Measurements from ENCODE around the gene STAP2.
"Not testable (repeated sequence)": the region's sequence is repeated elsewhere in the genome, so short reads cannot be mapped to it uniquely, and the experiment has no call there.

The STAP2 gene

GRCh38 chr19:4357921-4358326 is 19.3 kb upstream of the STAP2 start:
- no peak for DNase-seq (ENCODE audit: low read depth in 2 of 2)

DNA sequence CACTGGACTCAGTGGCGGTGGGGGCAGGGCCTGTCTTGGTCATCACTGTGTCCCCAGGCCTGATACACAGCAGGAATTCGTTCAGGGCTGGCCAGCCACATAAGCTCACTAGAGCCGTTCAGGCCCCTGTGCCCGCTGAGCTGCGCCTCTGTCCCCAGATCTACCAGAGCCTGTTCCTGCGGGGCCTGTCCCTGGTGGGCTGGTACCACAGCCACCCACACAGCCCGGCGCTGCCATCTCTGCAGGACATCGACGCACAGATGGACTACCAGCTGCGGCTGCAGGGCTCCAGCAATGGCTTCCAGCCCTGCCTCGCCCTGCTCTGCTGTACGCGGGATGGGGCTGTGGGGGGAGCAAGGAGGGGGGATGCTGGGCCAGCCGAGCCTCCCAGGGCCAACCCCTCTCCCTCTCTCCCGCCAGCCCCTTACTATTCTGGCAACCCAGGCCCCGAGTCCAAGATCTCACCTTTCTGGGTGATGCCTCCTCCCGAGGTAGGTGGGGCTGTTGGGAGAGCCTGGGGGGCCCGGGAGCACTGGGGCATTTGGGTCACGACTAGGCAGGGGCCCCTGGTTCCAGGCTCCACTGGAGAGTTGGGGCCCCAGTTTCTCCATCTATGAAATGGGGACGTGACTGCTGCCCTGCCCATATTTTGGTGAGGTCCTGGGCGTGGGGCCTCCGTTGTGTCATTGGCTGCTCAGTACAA is 18.6 kb upstream of the STAP2 start:
- no peak for DNase-seq (ENCODE audit: low read depth in 2 of 2)

DNA sequence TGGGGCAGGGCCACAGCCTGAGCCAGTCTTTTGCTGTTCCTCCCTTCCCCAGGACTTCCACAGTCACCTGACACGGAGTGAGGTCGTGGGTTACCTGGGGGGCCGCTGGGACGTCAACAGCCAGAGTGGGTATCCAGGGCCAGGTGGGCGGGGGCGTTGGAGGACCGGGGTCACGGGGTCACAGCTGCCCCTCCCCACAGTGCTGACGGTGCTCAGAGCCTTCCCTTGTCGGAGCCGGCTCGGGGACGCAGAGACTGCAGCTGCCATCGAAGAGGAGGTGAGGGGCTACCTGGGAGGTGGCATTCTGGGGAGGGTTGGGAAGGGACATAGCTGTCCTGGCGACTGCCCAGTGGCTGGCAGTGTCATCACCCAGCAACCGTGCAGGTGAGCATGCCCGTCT is 16.3 kb upstream of the STAP2 start:
- DNase-seq (ENCODE audit: low read depth in 2 of 2) = no peak

DNA sequence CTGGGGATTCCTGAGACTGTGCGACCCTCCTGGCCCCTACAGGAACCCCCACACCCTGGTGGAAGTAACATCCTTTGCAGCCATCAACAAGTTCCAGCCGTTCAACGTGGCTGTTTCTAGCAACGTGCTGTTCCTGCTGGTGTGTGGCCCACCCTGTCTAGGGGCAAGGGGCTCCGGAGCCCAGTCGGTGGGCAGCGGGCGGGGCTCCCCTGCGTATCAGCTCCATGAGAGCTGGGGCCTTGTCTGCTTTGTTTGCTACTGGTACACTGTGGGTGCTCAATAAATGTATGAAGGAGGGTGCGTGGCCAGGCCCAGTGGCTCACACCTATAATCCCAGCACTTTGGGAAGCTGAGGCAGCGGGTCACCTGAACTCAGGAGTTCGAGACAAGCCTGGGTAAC is 15.7 kb upstream of the STAP2 start:
- DNase-seq (ENCODE audit: low read depth in 2 of 2) = no peak

GRCh38 chr19:4352701-4353121 is 14.1 kb upstream of the STAP2 start:
- DNase-seq (ENCODE audit: low read depth in 2 of 2) = peak in 1 of 2 donors; percentile 25

DNA sequence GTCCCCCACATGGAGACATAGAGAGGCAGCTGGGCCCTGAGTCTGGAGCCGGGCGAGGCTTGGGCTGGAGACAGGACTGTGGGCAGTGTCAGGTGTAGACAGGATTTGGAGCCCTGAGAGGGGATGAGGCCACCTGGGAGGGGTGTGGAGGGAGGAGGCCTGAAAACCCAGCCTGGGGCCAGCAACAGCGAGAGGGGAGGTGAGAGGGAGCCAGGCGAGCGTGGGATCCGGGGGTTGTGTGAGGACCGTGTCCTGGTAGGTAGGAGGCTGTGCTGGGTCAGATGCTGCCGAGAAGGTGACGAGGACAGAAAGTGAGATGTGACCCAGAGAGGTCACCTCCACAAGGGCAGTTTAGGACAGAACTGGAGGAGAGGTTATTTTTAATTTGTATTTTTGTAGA is 12.1 kb upstream of the STAP2 start:
- DNase-seq (ENCODE audit: low read depth in 2 of 2) = no peak

GRCh38 chr19:4350111-4350510 is 11.5 kb upstream of the STAP2 start:
- no peak for DNase-seq (ENCODE audit: low read depth in 2 of 2)

- DNase-seq (ENCODE audit: low read depth in 2 of 2) = not testable (repeated sequence)
Observed at GRCh38 chr19:4349225-4349624, 10.6 kb upstream of the STAP2 start.

DNA sequence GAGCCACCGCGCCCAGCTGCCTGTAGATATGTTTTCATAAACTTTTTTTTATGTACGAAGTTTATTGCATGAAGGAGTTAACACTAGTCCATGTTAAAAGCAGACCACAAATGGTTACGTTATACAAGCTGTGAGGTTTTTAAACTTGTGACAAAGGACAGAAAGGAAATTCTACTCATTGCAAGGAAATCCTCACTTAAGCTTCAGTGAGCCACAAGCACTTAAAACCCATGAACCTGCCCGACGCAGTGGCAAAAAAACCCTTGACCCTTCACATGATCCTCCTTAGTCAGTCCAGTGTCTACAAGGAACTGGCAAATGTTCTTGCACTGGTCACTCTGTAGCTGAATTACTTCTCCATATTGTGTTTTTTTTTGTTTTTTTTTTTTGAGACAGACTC is 8.9 kb upstream of the STAP2 start:
- DNase-seq (ENCODE audit: low read depth in 2 of 2) = no peak

GRCh38 chr19:4346020-4346383 is 7.4 kb upstream of the STAP2 start:
- no peak for DNase-seq (ENCODE audit: low read depth in 2 of 2)

DNA sequence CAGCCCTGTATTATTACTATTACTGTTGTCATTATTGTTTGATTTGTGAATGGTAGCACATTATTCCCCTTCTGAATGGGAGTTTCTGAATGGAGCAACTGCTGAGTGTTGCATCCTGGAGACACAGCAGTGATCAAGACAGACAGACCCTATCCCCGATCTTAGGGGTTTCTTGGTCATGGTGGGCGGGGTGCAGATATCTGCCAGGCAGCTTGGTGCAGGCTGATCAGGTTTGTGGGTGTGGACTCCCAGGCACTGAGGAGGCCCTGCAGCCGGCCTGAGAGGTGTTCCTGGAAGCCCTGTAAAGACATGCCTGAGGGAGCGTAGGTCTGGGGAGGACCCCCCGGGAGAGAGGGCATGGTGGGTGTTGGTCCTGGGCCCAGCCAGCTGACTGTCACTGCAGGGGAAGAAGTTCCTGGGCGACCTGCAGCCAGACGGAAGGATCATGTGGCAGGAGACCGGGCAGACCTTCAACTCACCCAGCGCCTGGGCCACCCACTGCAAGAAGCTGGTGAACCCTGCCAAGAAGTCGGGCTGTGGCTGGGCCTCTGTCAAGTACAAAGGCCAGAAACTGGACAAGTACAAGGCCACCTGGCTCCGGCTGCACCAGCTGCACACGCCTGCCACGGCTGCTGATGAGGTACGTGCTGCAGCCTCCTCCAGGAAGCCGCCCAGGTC is 6.9 kb upstream of the STAP2 start:
- no peak for DNase-seq (ENCODE audit: low read depth in 2 of 2)

GRCh38 chr19:4343370-4344307 is 5.0 kb upstream of the STAP2 start, which contains the start of gene MPND:
TSS of gene MPND (plus strand) at chr19:4343562. CDS start at chr19:4343594, 32 bp downstream.
- DNase-seq (ENCODE audit: low read depth in 2 of 2) = peak; percentile 89 to 90

DNA sequence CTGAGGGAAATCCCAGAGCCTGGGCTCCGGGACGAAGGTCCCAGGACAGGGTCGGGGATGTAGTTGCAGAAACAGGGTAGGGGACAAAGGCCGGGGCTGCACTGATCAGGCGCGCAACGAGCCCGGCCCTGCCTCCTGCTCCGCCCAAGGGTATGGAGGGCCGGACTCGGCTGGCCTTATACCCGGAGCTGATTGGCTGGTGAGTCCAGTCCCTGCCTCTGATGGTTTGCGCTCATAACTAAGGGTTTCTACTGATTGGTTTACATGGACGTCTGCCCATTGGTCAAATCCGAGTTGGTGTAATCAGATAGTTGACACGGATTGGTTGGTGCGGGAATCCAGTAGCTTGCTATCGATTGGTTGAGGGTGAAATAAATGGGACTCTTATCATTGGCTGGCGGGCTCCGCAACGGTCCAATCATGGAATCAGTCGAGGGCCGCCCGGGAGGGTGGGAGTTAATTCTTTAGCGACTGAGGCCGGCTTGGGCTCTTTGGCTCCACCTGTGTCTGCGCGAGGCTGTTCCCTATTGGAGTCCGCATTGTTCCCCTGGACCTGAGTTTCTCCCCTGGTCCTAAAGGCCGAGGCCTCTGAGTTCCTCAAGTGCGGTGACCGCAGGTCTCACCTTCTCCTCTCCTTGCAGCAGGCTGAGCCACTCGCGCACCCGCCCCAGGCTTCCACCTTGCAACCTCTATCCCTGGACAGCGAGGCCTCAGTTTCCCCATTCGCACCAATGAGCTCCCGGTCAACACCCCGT is 4.2 kb upstream of the STAP2 start:
- peak; percentile 88 to 90 for DNase-seq (ENCODE audit: low read depth in 2 of 2)

GRCh38 chr19:4342314-4342614 is 3.6 kb upstream of the STAP2 start:
- DNase-seq (ENCODE audit: low read depth in 2 of 2) = no peak

DNA sequence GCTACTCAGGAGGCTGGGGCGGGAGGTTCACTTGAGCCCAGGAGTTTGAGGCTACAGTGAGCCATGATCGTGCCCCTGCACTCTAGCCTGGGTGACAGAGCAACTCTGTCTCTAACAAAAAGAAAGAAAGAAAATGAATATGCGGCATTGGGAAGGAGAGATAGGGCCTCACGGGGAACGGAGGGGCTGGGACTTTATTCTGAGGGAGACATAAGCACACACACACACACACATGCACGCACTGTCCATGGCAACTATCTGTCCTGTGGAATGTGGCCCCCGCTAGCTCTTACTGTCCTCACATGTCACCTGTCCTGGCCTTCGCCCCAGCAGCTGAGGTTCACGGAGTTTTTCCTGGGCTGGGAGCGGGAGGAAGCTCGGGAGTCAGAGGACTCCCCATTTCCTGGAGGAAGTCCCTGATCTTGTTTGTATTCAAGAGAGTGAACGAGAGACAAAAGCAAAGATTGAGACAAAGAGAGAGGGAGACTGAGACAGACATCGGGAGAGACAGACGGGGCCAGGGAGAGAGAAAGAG is 654 bp downstream of the STAP2 start:
- DNase-seq (ENCODE audit: low read depth in 2 of 2) = no peak

DNA sequence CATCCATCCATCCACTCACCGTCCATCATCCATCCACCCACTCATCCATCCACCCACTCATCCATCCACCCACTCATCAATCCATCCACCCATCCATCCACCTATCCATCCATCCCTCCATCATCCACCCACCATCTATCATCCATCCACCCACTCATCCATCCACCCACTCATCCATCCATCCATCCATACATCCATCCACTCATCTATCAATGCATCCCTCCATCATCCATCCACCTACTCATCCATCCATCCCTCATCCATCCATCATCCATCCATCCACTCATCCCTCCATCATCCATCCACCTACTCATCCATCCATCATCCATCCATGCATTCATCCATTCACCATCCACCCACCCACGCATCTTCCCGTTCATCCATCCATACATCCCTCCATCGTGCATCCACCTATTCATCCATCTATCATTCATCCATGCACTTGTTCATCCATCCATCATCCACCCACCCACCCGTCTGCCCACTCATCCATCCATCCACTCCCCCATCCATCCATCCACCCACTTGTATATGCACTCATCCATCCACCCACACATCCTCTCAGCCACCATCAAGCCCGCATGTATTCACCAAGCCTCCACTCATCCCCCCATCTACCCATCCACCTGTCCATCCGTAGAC is 3.6 kb downstream of the STAP2 start:
- DNase-seq (ENCODE audit: low read depth in 2 of 2) = no peak

DNA sequence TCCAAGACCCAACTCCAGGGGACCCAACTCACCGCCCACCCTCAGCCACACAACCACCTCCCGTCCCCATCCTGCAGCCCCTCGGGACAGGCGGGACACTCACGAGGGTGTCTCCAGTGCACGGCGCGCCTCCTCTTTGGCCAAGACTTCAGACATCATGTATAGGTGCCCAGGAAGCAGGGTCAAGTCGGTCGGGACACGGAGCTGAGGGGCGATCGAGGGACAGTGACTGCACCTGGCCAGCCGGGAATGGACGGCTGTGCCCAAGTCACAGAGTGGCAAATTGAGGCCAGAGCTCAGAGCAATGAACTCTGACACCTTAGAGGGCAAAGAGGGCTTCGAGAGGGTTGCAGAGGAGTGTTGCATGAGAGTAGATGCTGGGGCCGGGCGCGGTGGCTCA is 8.8 kb downstream of the STAP2 start:
- DNase-seq (ENCODE audit: low read depth in 2 of 2) = no peak

- DNase-seq (ENCODE audit: low read depth in 2 of 2) = peak in 1 of 2 donors; percentile 47
Observed at GRCh38 chr19:4328991-4329681, 9.5 kb downstream of the STAP2 start.

- DNase-seq (ENCODE audit: low read depth in 2 of 2) = peak; percentile 91 to 97
Observed at GRCh38 chr19:4328243-4328990, 10.2 kb downstream of the STAP2 start.

DNA sequence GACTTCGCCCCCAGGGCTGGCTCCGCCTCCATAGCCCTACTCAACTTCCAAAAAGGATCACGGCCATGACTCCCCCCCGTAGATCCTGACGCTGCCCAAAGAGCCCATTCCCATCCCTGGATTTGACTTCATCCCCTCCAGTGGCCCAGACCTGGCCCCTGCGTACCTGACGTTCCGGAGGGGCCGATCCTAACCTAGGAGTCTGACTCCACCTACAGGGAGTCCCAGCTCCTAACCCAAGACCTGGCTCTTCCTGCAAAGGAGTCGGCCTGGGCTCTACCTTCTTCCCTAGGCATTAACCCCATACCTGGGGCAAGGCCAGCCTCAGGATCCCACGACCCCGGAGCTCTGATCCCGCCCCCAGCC is 10.8 kb downstream of the STAP2 start:
- DNase-seq (ENCODE audit: low read depth in 2 of 2) = no peak
